ENCODE measurements around the gene FEV. TPM values are rescaled to one million over a fixed set of nuclear protein-coding genes. Genes with fewer than 3 reads are reported as not detected.

The FEV gene
- polyA plus RNA-seq, 3 donors: not detected

GRCh38 chr2:218998414-218999002 is 13.5 kb upstream of the FEV start:
- TF ChIP-seq CTCF (IDR thresholded peaks at IDR 0.05): no peak
- no peak for DNase-seq
- Histone ChIP-seq H4K20me1 (ENCODE audit: insufficient read depth, low read length) (no peaks in the 10 kb centered on the region), H3K27me3 (ENCODE audit: control insufficient read depth in 2 of 2, insufficient read depth in 2 of 2, low read length in 2 of 2) (peaks cover 57 to 95% of the 10 kb centered on the region in 2 donors), H3K79me2 (ENCODE audit: insufficient read depth, low read length) (no peaks in the 10 kb centered on the region), H2AFZ (ENCODE audit: insufficient read depth, low read depth, low read length, poor library complexity, severe bottlenecking) (no peak overlapping the region), H3K4me1 (ENCODE audit: control insufficient read depth in 1 of 2, insufficient read depth in 2 of 2, low read length in 2 of 2) (peaks cover 3 to 9% of the 10 kb centered on the region in 2 donors), H3K9me3 (replicated peaks in 1 of 2; ENCODE audit: control insufficient read depth in 1 of 2, insufficient read depth in 1 of 2, low read length in 2 of 2) (peaks cover 0 to 34% of the 10 kb centered on the region in 2 donors), H3K9ac (ENCODE audit: insufficient read depth, low read length, poor library complexity, severe bottlenecking) (no peak overlapping the region), H3K36me3 (replicated peaks in 1 of 2; ENCODE audit: control insufficient read depth in 1 of 2, insufficient read depth in 2 of 2, low read length in 2 of 2) (no peaks in the 10 kb centered on the region), H3K27ac (ENCODE audit: low read depth in 1 of 2, low read length in 2 of 2) (no peak overlapping the region), H3K4me2 (replicated peaks; ENCODE audit: extremely low read depth, low read length, poor library complexity, severe bottlenecking) (no peak overlapping the region), H3K4me3 (replicated peaks in 1 of 3; ENCODE audit: low read depth in 2 of 3, low read length in 3 of 3) (no peak overlapping the region)
- Mint-ChIP-seq H3K4me1 (peaks cover 19% of the 10 kb centered on the region), H3K9me3 (peaks cover 0 to 23% (median 6%) of the 10 kb centered on the region in 7 donors), H3K27me3 (ENCODE audit: low read depth in 3 of 3) (peaks cover 85 to 97% (median 96%) of the 10 kb centered on the region in 3 donors), H3K36me3 (peaks cover 0 to 4% of the 10 kb centered on the region in 2 donors), H3K4me3 (peak overlapping the region in 1 of 2 donors; percentile 47), H3K27ac (peak overlapping the region in 2 of 7 donors; percentile 10 to 37)
- WGBS (ENCODE audit: insufficient coverage): 67% methylated on average over 1 of the region's 12 CpGs
- intact Hi-C loops (cut with micrococcal nuclease): loop anchor here in 1 of 2 donors (10.0 kb wide), 1 partner anchor 156 kb away; no protein-coding TSS in a partner anchor

- no peak overlapping the region for H3K27ac ChIP-seq (ENCODE audit: low read depth in 1 of 2, low read length in 2 of 2)
- Mint-ChIP-seq H3K27me3 (ENCODE audit: low read depth in 3 of 3) (peaks cover 81 to 97% (median 94%) of the 10 kb centered on the region in 3 donors), H3K36me3 (peaks cover 0 to 4% of the 10 kb centered on the region in 2 donors), H3K27ac (peak overlapping the region in 1 of 7 donors; percentile 41), H3K4me3 (peak overlapping the region in 1 of 2 donors; percentile 35), H3K9me3 (peaks cover 0 to 21% (median 4%) of the 10 kb centered on the region in 7 donors), H3K4me1 (peaks cover 15% of the 10 kb centered on the region)
- 60% methylated on average over 1 of the region's 2 CpGs for WGBS (ENCODE audit: insufficient coverage)
- H3K4me2 ChIP-seq (replicated peaks; ENCODE audit: extremely low read depth, low read length, poor library complexity, severe bottlenecking): no peak overlapping the region
- peaks cover 3 to 13% of the 10 kb centered on the region in 2 donors for H3K4me1 ChIP-seq (ENCODE audit: control insufficient read depth in 1 of 2, insufficient read depth in 2 of 2, low read length in 2 of 2)
- H3K79me2 ChIP-seq (ENCODE audit: insufficient read depth, low read length): no peaks in the 10 kb centered on the region
- no peak overlapping the region for H2AFZ ChIP-seq (ENCODE audit: insufficient read depth, low read depth, low read length, poor library complexity, severe bottlenecking)
- H3K36me3 ChIP-seq (replicated peaks in 1 of 2; ENCODE audit: control insufficient read depth in 1 of 2, insufficient read depth in 2 of 2, low read length in 2 of 2): no peaks in the 10 kb centered on the region
- H3K9ac ChIP-seq (ENCODE audit: insufficient read depth, low read length, poor library complexity, severe bottlenecking): no peak overlapping the region
- DNase-seq: no peak
- H3K9me3 ChIP-seq (replicated peaks in 1 of 2; ENCODE audit: control insufficient read depth in 1 of 2, insufficient read depth in 1 of 2, low read length in 2 of 2): peaks cover 0 to 41% of the 10 kb centered on the region in 2 donors
- H3K4me3 ChIP-seq (replicated peaks in 1 of 3; ENCODE audit: low read depth in 2 of 3, low read length in 3 of 3): no peak overlapping the region
- no peak for TF ChIP-seq CTCF (IDR thresholded peaks at IDR 0.05)
- H4K20me1 ChIP-seq (ENCODE audit: insufficient read depth, low read length): no peaks in the 10 kb centered on the region
- H3K27me3 ChIP-seq (ENCODE audit: control insufficient read depth in 2 of 2, insufficient read depth in 2 of 2, low read length in 2 of 2): peaks cover 56 to 95% of the 10 kb centered on the region in 2 donors
- intact Hi-C loops (cut with micrococcal nuclease): loop anchor here in 1 of 2 donors (10.0 kb wide), 1 partner anchor 157 kb away; no protein-coding TSS in a partner anchor
Observed at GRCh38 chr2:218997731-218998130, 12.7 kb upstream of the FEV start.
